HG03095 (cell line): ENCODE results near the gene C5orf58.

Source experiments
- ATAC-seq: cut with Tn5 transposase; IDR thresholded peaks from one replicate; pipeline ENCODE4 v1.9.1; 2021; ENCODE audit warnings: moderate library complexity; ENCODE audit not compliant: unreplicated experiment

Gene C5orf58

GRCh38 chr5:170278611-170279458, 46.0 kb downstream of the C5orf58 start:
- ATAC-seq, result peak; percentile 81

- no peak for ATAC-seq
Measured at GRCh38 chr5:170279459-170279817, 46.7 kb downstream of the C5orf58 start.

- ATAC-seq, result no peak
Measured at GRCh38 chr5:170280011-170280493, 47.3 kb downstream of the C5orf58 start.

GRCh38 chr5:170283296-170283695, 50.5 kb downstream of the C5orf58 start:
- no peak for ATAC-seq

GRCh38 chr5:170284231-170284630, 51.4 kb downstream of the C5orf58 start:
- ATAC-seq, result no peak

GRCh38 chr5:170285181-170285580, 52.4 kb downstream of the C5orf58 start:
- no peak for ATAC-seq

GRCh38 chr5:170286386-170286925, 53.7 kb downstream of the C5orf58 start:
- no peak for ATAC-seq

- no peak for ATAC-seq
Measured at GRCh38 chr5:170287532-170287931, 54.7 kb downstream of the C5orf58 start.

- ATAC-seq, result no peak
Measured at GRCh38 chr5:170288151-170288550, 55.4 kb downstream of the C5orf58 start.

- no peak for ATAC-seq
Measured at GRCh38 chr5:170288551-170288950, 55.8 kb downstream of the C5orf58 start.

- ATAC-seq, result no peak
Measured at GRCh38 chr5:170289121-170289520, 56.3 kb downstream of the C5orf58 start.

- no peak for ATAC-seq
Measured at GRCh38 chr5:170289764-170290163, 57.0 kb downstream of the C5orf58 start.

- ATAC-seq, result no peak
Measured at GRCh38 chr5:170290498-170290897, 57.7 kb downstream of the C5orf58 start.

GRCh38 chr5:170292179-170293104, 59.7 kb downstream of the C5orf58 start:
- no peak for ATAC-seq

- ATAC-seq, result peak; percentile 72
Measured at GRCh38 chr5:170293273-170293672, 60.5 kb downstream of the C5orf58 start.

- no peak for ATAC-seq
Measured at GRCh38 chr5:170294057-170294456, 61.3 kb downstream of the C5orf58 start.

- no peak for ATAC-seq
Measured at GRCh38 chr5:170294556-170294955, 61.8 kb downstream of the C5orf58 start.
